Activated CD8-positive, alpha-beta T cell treated with anti-CD3 and anti-CD28 coated beads for 36 hours (primary cell): Measurements from ENCODE around the gene TAF4. TPM values are rescaled to one million over a fixed set of nuclear protein-coding genes. Genes with fewer than 3 reads are reported as not detected.

Experiments
- ATAC-seq: fragments of 200-7000 bp; cut with Tn5 transposase; one replicate; pipeline ENCODE4 v1.10.0; 2021; ENCODE audit warnings: mild to moderate bottlenecking, moderate library complexity
- CTCF ChIA-PET: fragments of 350-600 bp; sonication (Branson Sonifier 250); formaldehyde crosslinking; loops from one replicate; lab custom pipeline; 2021; ENCODE audit warnings: antibody characterized with exemption; lab: Charles Lee
- POLR2A ChIA-PET: fragments of 350-600 bp; sonication (Branson Sonifier 250); formaldehyde crosslinking; loops from one replicate; lab custom pipeline; 2021; ENCODE audit warnings: antibody characterized with exemption; lab: Charles Lee
- DNase-seq: peaks from one replicate; pipeline ENCODE4 v3.0.0-alpha.2; 2020
- H3K27ac Mint-ChIP-seq: one replicate; pipeline ENCODE4 v1.8.0; 2021; ENCODE audit warnings: mild to moderate bottlenecking, mixed read lengths
- H3K27me3 Mint-ChIP-seq: one replicate; pipeline ENCODE4 v1.8.0; 2021; ENCODE audit warnings: mixed read lengths
- H3K36me3 Mint-ChIP-seq: one replicate; pipeline ENCODE4 v1.8.0; 2021; ENCODE audit warnings: low read depth, mixed read lengths
- H3K4me1 Mint-ChIP-seq: one replicate; pipeline ENCODE4 v1.8.0; 2021; ENCODE audit warnings: low read depth, mixed read lengths
- H3K4me3 Mint-ChIP-seq: one replicate; pipeline ENCODE4 v1.8.0; 2021; ENCODE audit warnings: mild to moderate bottlenecking, moderate library complexity, mixed read lengths
- H3K9me3 Mint-ChIP-seq: one replicate; pipeline ENCODE4 v1.8.0; 2021; ENCODE audit warnings: mixed read lengths
- CTCF ChIP-seq: fragments of 200-600 bp; IDR thresholded peaks from one replicate; pipeline ENCODE4 v1.8.0; 2022; ENCODE audit warnings: antibody characterized with exemption, mild to moderate bottlenecking
- intact Hi-C: fragments of 100-400 bp; cut with micrococcal nuclease; formaldehyde crosslinking; loops from one replicate; pipeline ENCODE4 v1.10.0; 2022
- total RNA-seq, 2 experiments: library from RNA; stranded (reverse); gene quantifications; one replicate each; pipeline ENCODE4 v1.2.3, GENCODE V29; 2021

Gene TAF4
- total RNA-seq, 2 experiments from 2014 or later, result 14.1 to 15.9 TPM

- H3K4me1 Mint-ChIP-seq, result peaks cover 64% of the 10 kb centered on the region
- ChIA-PET POLR2A (interaction anchor here (1.2 to 1.3 kb wide), 2 partner anchors 8 to 588 kb away, joined by 3 to 4 read pairs; no protein-coding TSS in a partner anchor), CTCF (no interaction called here)
- DNase-seq, result no peak
- H3K4me3 Mint-ChIP-seq, result no peak overlapping the region
- H3K27me3 Mint-ChIP-seq, result no peaks in the 10 kb centered on the region
- no peak overlapping the region for H3K27ac Mint-ChIP-seq
- intact Hi-C loops, result no loop called here
- TF ChIP-seq CTCF, result no peak
- H3K36me3 Mint-ChIP-seq, result no peaks in the 10 kb centered on the region
- no peaks in the 10 kb centered on the region for H3K9me3 Mint-ChIP-seq
- no peak for ATAC-seq
Measured at GRCh38 chr20:62055106-62055861, 10.4 kb downstream of the TAF4 start.

- H3K36me3 Mint-ChIP-seq, result no peaks in the 10 kb centered on the region
- intact Hi-C loops, result no loop called here
- TF ChIP-seq CTCF, result no peak
- H3K27ac Mint-ChIP-seq, result no peak overlapping the region
- POLR2A ChIA-PET, result interaction anchor here (1.2 to 1.3 kb wide), 2 partner anchors 9 to 589 kb away, joined by 3 to 4 read pairs; no protein-coding TSS in a partner anchor
- no peaks in the 10 kb centered on the region for H3K27me3 Mint-ChIP-seq
- ATAC-seq (no peak), DNase-seq (no peak)
- CTCF ChIA-PET, result interaction anchor here (1.9 kb wide), 1 partner anchor 44 kb away, joined by 5 read pairs; no protein-coding TSS in a partner anchor
- peaks cover 58% of the 10 kb centered on the region for H3K4me1 Mint-ChIP-seq
- H3K4me3 Mint-ChIP-seq, result no peak overlapping the region
- H3K9me3 Mint-ChIP-seq, result no peaks in the 10 kb centered on the region
Measured at GRCh38 chr20:62054451-62054953, 11.2 kb downstream of the TAF4 start.

GRCh38 chr20:62053465-62054196 is 12.1 kb downstream of the TAF4 start:
- ChIA-PET POLR2A (no interaction called here), CTCF (interaction anchor here (1.9 kb wide), 1 partner anchor 43 kb away, joined by 5 read pairs; no protein-coding TSS in a partner anchor)
- no peak for ATAC-seq
- H3K4me1 Mint-ChIP-seq, result peaks cover 57% of the 10 kb centered on the region
- H3K4me3 Mint-ChIP-seq, result no peak overlapping the region
- H3K27ac Mint-ChIP-seq, result no peak overlapping the region
- TF ChIP-seq CTCF, result no peak
- no peaks in the 10 kb centered on the region for H3K36me3 Mint-ChIP-seq
- DNase-seq, result no peak
- H3K9me3 Mint-ChIP-seq, result no peaks in the 10 kb centered on the region
- no peaks in the 10 kb centered on the region for H3K27me3 Mint-ChIP-seq
- intact Hi-C loops, result no loop called here

- no peak for TF ChIP-seq CTCF
- Mint-ChIP-seq H3K9me3 (no peaks in the 10 kb centered on the region), H3K27me3 (no peaks in the 10 kb centered on the region), H3K4me1 (peaks cover 57% of the 10 kb centered on the region), H3K4me3 (no peak overlapping the region), H3K27ac (no peak overlapping the region), H3K36me3 (no peaks in the 10 kb centered on the region)
- intact Hi-C loops, result no loop called here
- DNase-seq (no peak), ATAC-seq (no peak)
- CTCF ChIA-PET, result interaction anchor here (1.9 kb wide), 1 partner anchor 42 kb away, joined by 5 read pairs; no protein-coding TSS in a partner anchor
- POLR2A ChIA-PET, result no interaction called here
Measured at GRCh38 chr20:62052842-62053464, 12.7 kb downstream of the TAF4 start.
